ENCODE measurements around the gene CELSR1.

GRCh38 chr22:46319319-46319718, 218.1 kb downstream of the CELSR1 start:
- TF ChIP-seq CTCF (IDR thresholded peaks at IDR 0.05; ENCODE audit: insufficient read depth, low read length) (no peak), REST (IDR thresholded peaks at IDR 0.05; ENCODE audit: insufficient replicate concordance, low read depth) (no peak), POLR2AphosphoS5 (IDR thresholded peaks at IDR 0.05; ENCODE audit: low read depth) (no peak), GABPA (IDR thresholded peaks at IDR 0.05; ENCODE audit: low read depth) (no peak)
